IPS-20b (cell line): ENCODE data around the gene NDUFB4.

Experiments used
- H3K27ac ChIP-seq: one replicate; pipeline ENCODE4 v1.5.1; 2013; ENCODE audit warnings: low read length
- H3K27me3 ChIP-seq: 2 replicates; pipeline ENCODE4 v1.6.1; 2013; ENCODE audit warnings: mild to moderate bottlenecking, low read length, inconsistent platforms; ENCODE audit not compliant: insufficient read depth
- H3K36me3 ChIP-seq: 2 replicates; pipeline ENCODE4 v1.6.1; 2013; ENCODE audit warnings: low read depth, mild to moderate bottlenecking, inconsistent platforms, low read length, moderate library complexity; ENCODE audit not compliant: insufficient read depth
- H3K4me1 ChIP-seq: 2 replicates; pipeline ENCODE4 v1.6.1; 2013; ENCODE audit warnings: mild to moderate bottlenecking, control low read depth, inconsistent platforms, low read length, moderate library complexity; ENCODE audit not compliant: insufficient read depth
- H3K4me3 ChIP-seq: 2 replicates; pipeline ENCODE4 v1.5.1; 2013; ENCODE audit warnings: mild to moderate bottlenecking, low read length, inconsistent platforms
- H3K9ac ChIP-seq: 2 replicates; pipeline ENCODE4 v1.6.1; 2013; ENCODE audit warnings: low read depth, mild to moderate bottlenecking, inconsistent platforms, low read length, moderate library complexity
- H3K9me3 ChIP-seq: 2 replicates; pipeline ENCODE4 v1.6.1; 2013; ENCODE audit warnings: mild to moderate bottlenecking, low read depth, low read length, inconsistent platforms; ENCODE audit not compliant: insufficient read depth

NDUFB4 gene

GRCh38 chr3:120645083-120645845 lies 49.1 kb downstream of the NDUFB4 start:
- H3K9me3 ChIP-seq = no peaks in the 10 kb centered on the region
- H3K4me1 ChIP-seq = no peaks in the 10 kb centered on the region
- no peak overlapping the region for H3K9ac ChIP-seq
- no peaks in the 10 kb centered on the region for H3K36me3 ChIP-seq
- H3K27me3 ChIP-seq = no peaks in the 10 kb centered on the region
- H3K4me3 ChIP-seq = no peak overlapping the region
- no peak overlapping the region for H3K27ac ChIP-seq

DNA sequence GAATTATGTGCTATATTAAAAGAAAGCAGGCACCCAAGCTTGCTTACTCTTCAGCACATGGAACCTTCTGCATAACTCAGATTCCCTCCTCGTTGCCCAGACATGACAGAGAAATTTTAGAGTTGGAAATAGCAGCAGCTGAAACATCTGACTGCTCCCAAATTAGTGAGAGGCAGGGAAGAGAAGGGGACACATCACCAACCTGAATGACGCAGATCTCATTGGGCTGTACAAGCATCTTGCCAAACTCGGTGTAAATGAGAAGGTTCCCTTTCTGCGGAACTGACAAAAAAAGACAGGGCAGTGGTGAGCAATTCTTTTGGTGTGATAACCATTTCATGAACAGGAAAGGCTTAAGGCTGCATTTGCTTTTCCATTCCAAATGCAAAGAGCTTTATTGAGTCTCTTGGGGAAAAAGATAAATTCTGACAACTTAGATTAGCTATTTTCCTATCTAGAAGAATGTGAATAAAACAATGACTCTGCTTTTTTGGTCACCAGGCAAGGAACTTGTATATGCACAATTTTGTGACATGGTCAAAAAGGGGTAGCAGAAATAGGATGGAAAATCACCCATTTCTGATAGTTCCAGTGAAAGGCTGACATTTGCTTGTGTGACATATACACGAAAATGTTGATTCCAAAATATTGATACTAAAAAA lies 50.8 kb downstream of the NDUFB4 start:
- no peak overlapping the region for H3K4me3 ChIP-seq
- no peaks in the 10 kb centered on the region for H3K27me3 ChIP-seq
- H3K27ac ChIP-seq = no peak overlapping the region
- no peaks in the 10 kb centered on the region for H3K4me1 ChIP-seq
- H3K9me3 ChIP-seq = no peaks in the 10 kb centered on the region
- H3K36me3 ChIP-seq = no peaks in the 10 kb centered on the region
- no peak overlapping the region for H3K9ac ChIP-seq

GRCh38 chr3:120648290-120648689 lies 52.2 kb downstream of the NDUFB4 start:
- Histone ChIP-seq H3K4me3 (no peak overlapping the region), H3K36me3 (no peaks in the 10 kb centered on the region), H3K9me3 (no peaks in the 10 kb centered on the region), H3K27me3 (no peaks in the 10 kb centered on the region), H3K9ac (no peak overlapping the region), H3K4me1 (no peaks in the 10 kb centered on the region; the same call in 1 of the 2 replicates), H3K27ac (no peak overlapping the region)

DNA sequence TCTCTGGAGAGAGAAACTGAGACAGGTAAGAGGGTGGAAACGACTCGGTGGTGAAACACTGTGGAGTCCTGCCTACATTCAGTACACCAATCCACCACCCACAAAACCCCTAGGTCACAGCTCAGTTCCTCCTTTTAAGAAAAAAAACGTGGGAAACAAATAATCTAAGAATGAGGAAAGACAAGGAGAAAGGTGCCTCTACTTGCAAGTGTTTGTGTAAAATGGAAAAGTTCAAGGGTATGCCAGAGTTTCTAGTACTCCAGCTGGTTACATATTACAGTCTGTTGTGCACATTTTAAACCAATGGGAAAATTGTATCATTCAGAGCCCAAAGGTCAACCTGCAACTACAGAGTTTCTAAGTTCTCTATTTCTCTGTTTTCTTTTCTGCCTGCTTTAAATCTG lies 53.7 kb downstream of the NDUFB4 start:
- H3K36me3 ChIP-seq = no peaks in the 10 kb centered on the region
- no peak overlapping the region for H3K4me3 ChIP-seq
- H3K4me1 ChIP-seq = no peaks in the 10 kb centered on the region; the same call in 1 of the 2 replicates
- no peaks in the 10 kb centered on the region for H3K27me3 ChIP-seq
- H3K9ac ChIP-seq = no peak overlapping the region
- no peaks in the 10 kb centered on the region for H3K9me3 ChIP-seq
- no peak overlapping the region for H3K27ac ChIP-seq

DNA sequence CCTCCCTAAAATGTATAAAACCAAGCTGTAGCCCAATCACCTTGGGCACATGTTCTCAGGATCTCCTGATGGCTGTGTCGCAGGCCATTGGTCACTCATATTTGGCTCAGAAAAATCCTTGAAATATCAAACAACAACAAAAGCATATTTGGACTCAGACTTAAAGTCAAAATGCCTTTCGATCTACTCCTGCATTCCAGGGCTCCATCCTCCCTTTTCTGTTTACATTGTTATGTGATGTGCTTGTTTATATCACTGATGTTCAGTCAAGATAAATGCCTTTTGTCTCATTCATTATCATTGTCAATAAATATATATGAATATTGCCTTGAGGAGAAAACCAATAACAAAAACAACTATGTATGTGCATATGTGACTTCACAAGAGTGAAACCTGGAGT lies 54.2 kb downstream of the NDUFB4 start:
- no peaks in the 10 kb centered on the region for H3K27me3 ChIP-seq

More for the DNA sequence above, 54.2 kb downstream of the NDUFB4 start:
- Histone ChIP-seq H3K9ac (no peak overlapping the region), H3K4me3 (no peak overlapping the region), H3K4me1 (no peaks in the 10 kb centered on the region; the same call in 1 of the 2 replicates), H3K36me3 (no peaks in the 10 kb centered on the region), H3K9me3 (no peaks in the 10 kb centered on the region), H3K27ac (no peak overlapping the region)
